A549 (cell line): Measurements from ENCODE around the gene ATOSA. TPM values are rescaled to one million over a fixed set of nuclear protein-coding genes. Genes with fewer than 3 reads are reported as not detected.

Source experiments
- ATAC-seq, 2 experiments: fragments of 200-7000 bp in 1 of 2; fragments of >200 bp in 1 of 2; cut with Nextera tagmentation in 1 of 2; cut with Tn5 transposase in 1 of 2; 3 replicates each; pipeline versions ENCODE4 v1.8.0 to v1.9.1; 2018 to 2020; ENCODE audit warnings: mild to moderate bottlenecking in 1 of 2, moderate library complexity in 1 of 2
- CTCF ChIA-PET: fragments of 300-600 bp; sonication (Branson Sonifier 250); formaldehyde crosslinking; extraction: SDS; loops from one replicate; lab custom pipeline; 2021; ENCODE audit warnings: antibody characterized with exemption, inconsistent platforms; lab: Yijun Ruan, JAX
- POLR2A ChIA-PET: fragments of 350-600 bp; formaldehyde crosslinking; extraction: SDS; loops from one replicate; lab custom pipeline; 2021; ENCODE audit warnings: antibody characterized with exemption, inconsistent platforms; lab: Yijun Ruan, JAX
- DNase-seq, 2 experiments: peaks; one replicate each; pipeline versions ENCODE4 v3.0.0 to v3.0.0-alpha.2; 2011 to 2016; ENCODE audit warnings: low read depth in 1 of 2, low spot score in 1 of 2
- FAIRE-seq: peaks from 2 replicates; lab custom pipeline; 2011; peaks lifted over from hg19 to GRCh38; lab: Jason Lieb, UNC
- H3K27ac ChIP-seq, 2 experiments: fragments of >200 bp; sonication (Bioruptor Twin); formaldehyde crosslinking; 3 replicates each; pipeline ENCODE4 v1.5.1; 2016 to 2017
- H3K4me1 ChIP-seq: fragments of >200 bp; sonication (Bioruptor Twin); formaldehyde crosslinking; 3 replicates; pipeline ENCODE4 v1.6.1; 2016
- H3K4me2 ChIP-seq: fragments of >200 bp; sonication (Bioruptor Twin); formaldehyde crosslinking; 3 replicates; pipeline ENCODE4 v1.6.1; 2016
- H3K4me3 ChIP-seq: fragments of >200 bp; sonication (Bioruptor Twin); formaldehyde crosslinking; 3 replicates; pipeline ENCODE4 v1.5.1; 2016
- H3K9me3 ChIP-seq: fragments of >200 bp; sonication (Bioruptor Twin); formaldehyde crosslinking; 3 replicates; pipeline ENCODE4 v1.6.1; 2016
- BHLHE40 ChIP-seq: IDR thresholded peaks from 2 replicates; pipeline ENCODE4 v1.6.1; 2012; ENCODE audit warnings: low read depth, low read length, inconsistent platforms
- CBX2 ChIP-seq: fragments of 200-600 bp; sonication (generic); IDR thresholded peaks from 2 replicates; pipeline ENCODE4 v1.6.1; 2016; ENCODE audit warnings: low read depth, mild to moderate bottlenecking, borderline replicate concordance
- CHD2 ChIP-seq: fragments of 150-350 bp; IDR thresholded peaks from 2 replicates; pipeline ENCODE4 v1.6.1; 2014; ENCODE audit warnings: low read length; ENCODE audit not compliant: partially characterized antibody
- CHD4 ChIP-seq: fragments of 200-600 bp; sonication (generic); IDR thresholded peaks from 2 replicates; pipeline ENCODE4 v1.6.1; 2016; ENCODE audit warnings: antibody characterized with exemption, mild to moderate bottlenecking, borderline replicate concordance
- FOXS1 ChIP-seq: fragments of 250-450 bp; sonication (Bioruptor Pico); IDR thresholded peaks from 2 replicates; pipeline ENCODE4 v1.5.0; 2020; ENCODE audit warnings: mild to moderate bottlenecking, moderate library complexity
- HDAC2 ChIP-seq: fragments of 200-600 bp; sonication (generic); IDR thresholded peaks from 2 replicates; pipeline ENCODE4 v1.6.1; 2016
- HOXB13 ChIP-seq: fragments of 250-450 bp; sonication (Bioruptor Pico); IDR thresholded peaks from 2 replicates; pipeline ENCODE4 v1.5.0; 2020; ENCODE audit warnings: low read depth, mild to moderate bottlenecking, moderate library complexity
- HOXB5 ChIP-seq: fragments of 250-450 bp; sonication (Bioruptor Pico); IDR thresholded peaks from 2 replicates; pipeline ENCODE4 v1.5.0; 2020; ENCODE audit warnings: mild to moderate bottlenecking, moderate library complexity
- MAZ ChIP-seq: fragments of 150-350 bp; IDR thresholded peaks from 2 replicates; pipeline ENCODE4 v1.6.1; 2014; ENCODE audit warnings: antibody characterized with exemption, low read depth, low read length, borderline replicate concordance
- MYC ChIP-seq: IDR thresholded peaks from 2 replicates; pipeline ENCODE4 v1.6.1; 2012; ENCODE audit warnings: mild to moderate bottlenecking, inconsistent platforms, low read length, improper control_type of control experiment, borderline replicate concordance
- NFE2L2 ChIP-seq: fragments of 150-350 bp; conservative IDR thresholded peaks from 2 replicates; pipeline ENCODE4 v1.6.1; 2014; ENCODE audit warnings: low read length
- POLR2A ChIP-seq: IDR thresholded peaks from 2 replicates; pipeline ENCODE4 v1.6.1; 2012; ENCODE audit warnings: mild to moderate bottlenecking, low read length
- RAD21 ChIP-seq, 2 experiments: fragments of >200 bp in 1 of 2; sonication (Bioruptor Twin) in 1 of 2; formaldehyde crosslinking in 1 of 2; IDR thresholded peaks in 1 of 2; conservative IDR thresholded peaks in 1 of 2; 2 replicates in 1 of 2; 3 replicates in 1 of 2; pipeline ENCODE4 v1.6.1; 2012 to 2018; ENCODE audit warnings: inconsistent platforms in 1 of 2
- RCOR1 ChIP-seq: fragments of 150-350 bp; IDR thresholded peaks from 2 replicates; pipeline ENCODE4 v1.6.1; 2014; ENCODE audit warnings: antibody characterized with exemption, low read length, low read depth
- TFCP2L1 ChIP-seq: fragments of 250-450 bp; sonication (Bioruptor Pico); IDR thresholded peaks from 2 replicates; pipeline ENCODE4 v1.5.0; 2021; ENCODE audit warnings: mild to moderate bottlenecking
- WGBS: methylation state at CpG from one replicate; pipeline ENCODE4 v1.1.6; 2017; ENCODE audit errors: missing lambda C conversion rate; 5-methylcytosine and 5-hydroxymethylcytosine counted together
- polyA plus RNA-seq, 4 experiments: library from polyadenylated mRNA; depleted of rRNA in 3 of 4; stranded (reverse); fragments of >200 nt; fragmentation: RNase III in 1 of 4; extraction: RNeasy Plus Mini Kit Qiagen cat#74134 plus additional on column Dnase treatment in 1 of 4; gene quantifications; 2 replicates in 3 of 4; 3 replicates in 1 of 4; pipeline ENCODE4 v1.2.3, GENCODE V29; 2011 to 2017
- TF ChIP-seq, protein P1 (sequence below): fragments of 150-350 bp; IDR thresholded peaks from 2 replicates; pipeline ENCODE4 v1.6.1; 2014; ENCODE audit warnings: low read depth, mild to moderate bottlenecking, low read length
- TF ChIP-seq, protein P2 (sequence below): IDR thresholded peaks from 2 replicates; pipeline ENCODE4 v1.6.1; 2012
- TF ChIP-seq, protein P3 (sequence below): fragments of 450-650 bp; IDR thresholded peaks from 2 replicates; pipeline ENCODE4 v1.6.1; 2014; ENCODE audit warnings: antibody characterized with exemption
- TF ChIP-seq, protein P4 (sequence below): IDR thresholded peaks from 2 replicates; pipeline ENCODE4 v1.6.1; 2012
- TF ChIP-seq, protein P5 (sequence below): IDR thresholded peaks from 2 replicates; pipeline ENCODE4 v1.6.1; 2012; ENCODE audit warnings: low read depth, borderline replicate concordance
- TF ChIP-seq, protein P6 (sequence below): fragments of >200 bp; sonication (Bioruptor Twin); formaldehyde crosslinking; IDR thresholded peaks from 3 replicates; pipeline ENCODE4 v1.6.1; 2016
- TF ChIP-seq, protein P7 (sequence below): fragments of 250-450 bp; sonication (Bioruptor Pico); IDR thresholded peaks from 2 replicates; pipeline ENCODE4 v1.5.0; 2021; ENCODE audit warnings: mild to moderate bottlenecking, moderate library complexity, borderline replicate concordance
- TF ChIP-seq, protein P8 (sequence below): fragments of >200 bp; sonication (Bioruptor Twin); formaldehyde crosslinking; IDR thresholded peaks from 2 replicates; pipeline ENCODE4 v1.6.1; 2016

ATOSA gene
- polyA plus RNA-seq, 2 of the 4 experiments (the other 2 are of a cell fraction) = 10.0 to 22.6 TPM

DNA sequence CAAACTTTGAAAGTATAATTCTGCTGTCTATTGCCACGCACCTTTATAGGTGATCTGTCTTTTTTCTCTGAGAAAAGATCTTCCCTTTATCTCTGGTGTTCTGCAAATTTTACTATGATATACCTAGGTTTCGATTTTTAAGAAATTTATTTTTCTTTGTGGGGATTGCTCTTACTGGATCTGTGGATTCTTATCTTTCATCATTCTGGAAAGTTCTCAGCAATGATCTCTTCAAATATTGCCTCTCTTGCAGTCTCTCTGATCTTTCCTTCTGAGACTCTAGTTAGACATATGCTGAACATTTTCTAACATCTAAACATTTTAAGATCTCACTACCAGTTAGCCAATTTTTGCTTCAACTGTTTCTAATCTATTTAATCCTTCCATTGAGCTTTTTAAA, 47.0 kb upstream of the ATOSA start (continued):
- TF ChIP-seq, protein P1, sequence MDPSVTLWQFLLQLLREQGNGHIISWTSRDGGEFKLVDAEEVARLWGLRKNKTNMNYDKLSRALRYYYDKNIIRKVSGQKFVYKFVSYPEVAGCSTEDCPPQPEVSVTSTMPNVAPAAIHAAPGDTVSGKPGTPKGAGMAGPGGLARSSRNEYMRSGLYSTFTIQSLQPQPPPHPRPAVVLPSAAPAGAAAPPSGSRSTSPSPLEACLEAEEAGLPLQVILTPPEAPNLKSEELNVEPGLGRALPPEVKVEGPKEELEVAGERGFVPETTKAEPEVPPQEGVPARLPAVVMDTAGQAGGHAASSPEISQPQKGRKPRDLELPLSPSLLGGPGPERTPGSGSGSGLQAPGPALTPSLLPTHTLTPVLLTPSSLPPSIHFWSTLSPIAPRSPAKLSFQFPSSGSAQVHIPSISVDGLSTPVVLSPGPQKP = no peak
- TF ChIP-seq POLR2A = no peak

DNA sequence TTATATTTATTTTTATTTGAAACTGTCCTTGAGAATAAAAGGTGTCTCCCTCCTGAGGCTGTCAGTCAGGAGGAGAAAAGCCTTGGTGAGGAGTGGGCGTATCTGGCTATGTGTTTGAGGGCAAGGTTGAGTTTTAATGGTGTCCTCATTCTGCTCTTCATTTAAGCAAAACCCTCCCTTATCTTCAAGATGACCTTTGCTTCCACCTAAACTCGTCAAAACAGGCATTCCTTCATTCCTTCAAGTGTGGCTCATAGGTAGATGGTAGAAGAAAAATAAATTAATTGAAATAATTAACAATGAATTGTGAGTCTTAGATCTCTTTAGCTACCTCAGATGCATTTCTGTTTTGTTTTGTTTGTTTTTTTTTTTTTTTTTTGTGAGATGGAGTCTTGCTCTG, 39.4 kb upstream of the ATOSA start:
- TF ChIP-seq RAD21 (conservative IDR thresholded peaks at IDR 0.05 in 1 of 2, IDR thresholded peaks at IDR 0.05 in 1 of 2) (no peak), BHLHE40 (no peak), HOXB5 (CRISPR knock-in tag) (no peak), FOXS1 (CRISPR knock-in tag) (no peak), CHD2 (no peak), HDAC2 (no peak)
- TF ChIP-seq, protein P2, sequence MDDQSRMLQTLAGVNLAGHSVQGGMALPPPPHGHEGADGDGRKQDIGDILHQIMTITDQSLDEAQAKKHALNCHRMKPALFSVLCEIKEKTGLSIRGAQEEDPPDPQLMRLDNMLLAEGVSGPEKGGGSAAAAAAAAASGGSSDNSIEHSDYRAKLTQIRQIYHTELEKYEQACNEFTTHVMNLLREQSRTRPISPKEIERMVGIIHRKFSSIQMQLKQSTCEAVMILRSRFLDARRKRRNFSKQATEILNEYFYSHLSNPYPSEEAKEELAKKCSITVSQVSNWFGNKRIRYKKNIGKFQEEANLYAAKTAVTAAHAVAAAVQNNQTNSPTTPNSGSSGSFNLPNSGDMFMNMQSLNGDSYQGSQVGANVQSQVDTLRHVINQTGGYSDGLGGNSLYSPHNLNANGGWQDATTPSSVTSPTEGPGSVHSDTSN = no peak
- TF ChIP-seq, protein P3, sequence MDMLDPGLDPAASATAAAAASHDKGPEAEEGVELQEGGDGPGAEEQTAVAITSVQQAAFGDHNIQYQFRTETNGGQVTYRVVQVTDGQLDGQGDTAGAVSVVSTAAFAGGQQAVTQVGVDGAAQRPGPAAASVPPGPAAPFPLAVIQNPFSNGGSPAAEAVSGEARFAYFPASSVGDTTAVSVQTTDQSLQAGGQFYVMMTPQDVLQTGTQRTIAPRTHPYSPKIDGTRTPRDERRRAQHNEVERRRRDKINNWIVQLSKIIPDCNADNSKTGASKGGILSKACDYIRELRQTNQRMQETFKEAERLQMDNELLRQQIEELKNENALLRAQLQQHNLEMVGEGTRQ = no peak
- TF ChIP-seq, protein P4, sequence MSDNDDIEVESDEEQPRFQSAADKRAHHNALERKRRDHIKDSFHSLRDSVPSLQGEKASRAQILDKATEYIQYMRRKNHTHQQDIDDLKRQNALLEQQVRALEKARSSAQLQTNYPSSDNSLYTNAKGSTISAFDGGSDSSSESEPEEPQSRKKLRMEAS = no peak
- TF ChIP-seq, all 56 proteins: peak for 0
- ATAC-seq (no peak), DNase-seq (no peak), FAIRE-seq (no peak)
- Histone ChIP-seq H3K27ac (no peak overlapping the region), H3K9me3 (no peaks in the 10 kb centered on the region), H3K4me1 (no peaks in the 10 kb centered on the region), H3K4me3 (no peak overlapping the region), H3K4me2 (no peak overlapping the region)
- ChIA-PET POLR2A (no interaction called here), CTCF (interaction anchor here (1.5 to 4.7 kb wide), 4 partner anchors 9 to 502 kb away, joined by 4 to 20 read pairs (median 8); no protein-coding TSS in a partner anchor)
- WGBS = 49% methylated on average over 2 of the region's 2 CpGs

DNA sequence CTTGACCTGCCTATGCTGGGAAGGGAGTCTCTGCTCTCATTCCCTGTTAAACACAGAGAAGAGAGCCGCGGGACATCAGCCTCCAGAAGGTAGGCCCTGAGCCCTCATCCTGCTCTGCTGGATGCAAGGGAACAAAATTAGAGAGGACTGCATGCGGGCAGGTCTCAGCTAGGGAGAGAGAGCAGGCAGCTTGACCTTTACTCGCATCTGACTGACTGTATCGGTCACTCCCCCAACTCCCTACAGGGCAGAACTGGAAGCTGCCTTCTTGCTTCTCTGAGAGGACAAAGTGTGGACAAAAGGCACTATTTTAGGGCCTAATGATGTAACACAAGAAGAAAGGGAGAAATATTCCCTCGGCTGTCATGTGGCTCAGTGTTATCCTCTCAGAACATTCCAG, 38.7 kb upstream of the ATOSA start:
- DNase-seq (no peak), FAIRE-seq (no peak), ATAC-seq (peak; percentile 46 to 57; a peak in 3 of 6 replicates)
- 85% methylated on average over 6 of the region's 6 CpGs for WGBS
- no peak overlapping the region for H3K4me3 ChIP-seq
- no peaks in the 10 kb centered on the region for H3K4me1 ChIP-seq
- ChIA-PET CTCF (interaction anchor here (1.5 to 4.7 kb wide), 4 partner anchors 8 to 501 kb away, joined by 4 to 20 read pairs (median 8); no protein-coding TSS in a partner anchor), POLR2A (no interaction called here)
- TF ChIP-seq RCOR1 (no peak), MYC (no peak), HOXB5 (CRISPR knock-in tag) (no peak), CBX2 (no peak), BHLHE40 (no peak), NFE2L2 (no peak), CHD4 (no peak), HOXB13 (CRISPR knock-in tag) (no peak), MAZ (no peak), TFCP2L1 (no peak), HDAC2 (no peak)
- TF ChIP-seq, protein P5, sequence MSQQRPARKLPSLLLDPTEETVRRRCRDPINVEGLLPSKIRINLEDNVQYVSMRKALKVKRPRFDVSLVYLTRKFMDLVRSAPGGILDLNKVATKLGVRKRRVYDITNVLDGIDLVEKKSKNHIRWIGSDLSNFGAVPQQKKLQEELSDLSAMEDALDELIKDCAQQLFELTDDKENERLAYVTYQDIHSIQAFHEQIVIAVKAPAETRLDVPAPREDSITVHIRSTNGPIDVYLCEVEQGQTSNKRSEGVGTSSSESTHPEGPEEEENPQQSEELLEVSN = no peak
- TF ChIP-seq, protein P6, sequence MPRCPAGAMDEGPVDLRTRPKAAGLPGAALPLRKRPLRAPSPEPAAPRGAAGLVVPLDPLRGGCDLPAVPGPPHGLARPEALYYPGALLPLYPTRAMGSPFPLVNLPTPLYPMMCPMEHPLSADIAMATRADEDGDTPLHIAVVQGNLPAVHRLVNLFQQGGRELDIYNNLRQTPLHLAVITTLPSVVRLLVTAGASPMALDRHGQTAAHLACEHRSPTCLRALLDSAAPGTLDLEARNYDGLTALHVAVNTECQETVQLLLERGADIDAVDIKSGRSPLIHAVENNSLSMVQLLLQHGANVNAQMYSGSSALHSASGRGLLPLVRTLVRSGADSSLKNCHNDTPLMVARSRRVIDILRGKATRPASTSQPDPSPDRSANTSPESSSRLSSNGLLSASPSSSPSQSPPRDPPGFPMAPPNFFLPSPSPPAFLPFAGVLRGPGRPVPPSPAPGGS = no peak
- TF ChIP-seq, protein P7, sequence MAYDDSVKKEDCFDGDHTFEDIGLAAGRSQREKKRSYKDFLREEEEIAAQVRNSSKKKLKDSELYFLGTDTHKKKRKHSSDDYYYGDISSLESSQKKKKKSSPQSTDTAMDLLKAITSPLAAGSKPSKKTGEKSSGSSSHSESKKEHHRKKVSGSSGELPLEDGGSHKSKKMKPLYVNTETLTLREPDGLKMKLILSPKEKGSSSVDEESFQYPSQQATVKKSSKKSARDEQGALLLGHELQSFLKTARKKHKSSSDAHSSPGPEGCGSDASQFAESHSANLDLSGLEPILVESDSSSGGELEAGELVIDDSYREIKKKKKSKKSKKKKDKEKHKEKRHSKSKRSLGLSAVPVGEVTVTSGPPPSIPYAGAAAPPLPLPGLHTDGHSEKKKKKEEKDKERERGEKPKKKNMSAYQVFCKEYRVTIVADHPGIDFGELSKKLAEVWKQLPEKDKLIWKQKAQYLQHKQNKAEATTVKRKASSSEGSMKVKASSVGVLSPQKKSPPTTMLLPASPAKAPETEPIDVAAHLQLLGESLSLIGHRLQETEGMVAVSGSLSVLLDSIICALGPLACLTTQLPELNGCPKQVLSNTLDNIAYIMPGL = no peak
- TF ChIP-seq, protein P8, sequence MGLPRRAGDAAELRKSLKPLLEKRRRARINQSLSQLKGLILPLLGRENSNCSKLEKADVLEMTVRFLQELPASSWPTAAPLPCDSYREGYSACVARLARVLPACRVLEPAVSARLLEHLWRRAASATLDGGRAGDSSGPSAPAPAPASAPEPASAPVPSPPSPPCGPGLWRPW = no peak
- H3K27ac ChIP-seq = no peak overlapping the region
- H3K4me2 ChIP-seq = no peak overlapping the region
- no peaks in the 10 kb centered on the region for H3K9me3 ChIP-seq
